ENCODE results near the gene CFAP410.

DNA sequence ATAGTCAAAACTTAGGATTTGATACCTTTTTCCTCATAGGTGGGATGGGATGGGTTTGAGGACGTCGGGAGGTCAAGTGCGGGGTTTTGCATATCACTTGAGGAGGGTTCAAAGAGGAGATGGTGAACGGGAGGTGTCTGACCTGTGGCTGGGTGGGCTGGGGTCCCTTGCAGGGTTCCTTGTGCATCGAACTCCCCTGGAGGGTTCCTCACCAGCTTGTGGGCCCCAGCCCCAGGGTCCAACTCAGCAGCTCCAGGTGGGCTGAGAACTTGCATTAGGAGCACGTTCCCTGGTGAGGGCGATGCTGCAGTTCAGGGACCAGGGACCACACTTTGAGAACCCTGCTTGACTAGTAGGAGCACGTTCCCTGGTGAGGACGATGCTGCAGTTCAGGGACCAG, 37.4 kb upstream of the CFAP410 start:
- no peak for TF ChIP-seq CTCF (conservative IDR thresholded peaks at IDR 0.05; ENCODE audit: low read length)
- no peak for TF ChIP-seq EZH2phosphoT487 (IDR thresholded peaks at IDR 0.05; ENCODE audit: borderline replicate concordance, low read depth, low read length)

Measured in OCI-LY7 (cell line).